Smooth muscle cell (in vitro differentiated cells): ENCODE data around the gene CENPA. TPM values are rescaled to one million over a fixed set of nuclear protein-coding genes. Genes with fewer than 3 reads are reported as not detected.

Experiments
- DNase-seq: peaks from one replicate; lab custom pipeline; 2025; ENCODE audit not compliant: unreplicated experiment; lab: John Stamatoyannopoulos, UW
- H2AFZ ChIP-seq: fragments of 200-600 bp; sonication (generic); 2 replicates; pipeline ENCODE4 v1.6.0; 2016; ENCODE audit warnings: antibody characterized with exemption, low read depth, mild to moderate bottlenecking
- H3F3A ChIP-seq: fragments of 200-600 bp; sonication (generic); 2 replicates; pipeline ENCODE4 v1.6.0; 2017; ENCODE audit warnings: antibody characterized with exemption, low read depth
- H3K27ac ChIP-seq: fragments of 200-600 bp; sonication (generic); 2 replicates; pipeline ENCODE4 v1.5.1; 2016; ENCODE audit warnings: low read depth, mild to moderate bottlenecking
- H3K27me3 ChIP-seq: fragments of 200-600 bp; sonication (generic); 2 replicates; pipeline ENCODE4 v1.6.1; 2016; ENCODE audit warnings: low read depth, mild to moderate bottlenecking
- H3K36me3 ChIP-seq: fragments of 200-600 bp; sonication (generic); 2 replicates; pipeline ENCODE4 v1.5.1; 2016; ENCODE audit warnings: low read depth
- H3K4me1 ChIP-seq: fragments of 200-600 bp; sonication (generic); 2 replicates; pipeline ENCODE4 v1.5.1; 2016; ENCODE audit warnings: low read depth
- H3K4me2 ChIP-seq: fragments of 200-600 bp; sonication (generic); 2 replicates; pipeline ENCODE4 v1.6.0; 2016; ENCODE audit warnings: mild to moderate bottlenecking
- H3K4me3 ChIP-seq: fragments of 200-600 bp; sonication (generic); 2 replicates; pipeline ENCODE4 v1.5.1; 2016; ENCODE audit warnings: mild to moderate bottlenecking
- H3K79me2 ChIP-seq: fragments of 200-600 bp; sonication (generic); 2 replicates; pipeline ENCODE4 v1.6.0; 2016; ENCODE audit warnings: low read depth, mild to moderate bottlenecking
- H3K9ac ChIP-seq: fragments of 200-600 bp; sonication (generic); 2 replicates; pipeline ENCODE4 v1.6.0; 2016; ENCODE audit warnings: low read depth
- H3K9me3 ChIP-seq: fragments of 200-600 bp; sonication (generic); replicated peaks from 2 replicates; pipeline ENCODE4 v1.5.1; 2016; ENCODE audit warnings: low read depth
- H4K20me1 ChIP-seq: fragments of 200-600 bp; sonication (generic); 2 replicates; pipeline ENCODE4 v1.6.0; 2016; ENCODE audit warnings: low read depth
- CTCF ChIP-seq: fragments of 200-600 bp; sonication (generic); IDR thresholded peaks from 2 replicates; pipeline ENCODE4 v1.5.1; 2017; ENCODE audit warnings: borderline replicate concordance, mild to moderate bottlenecking, antibody characterized with exemption; ENCODE audit not compliant: insufficient read depth, poor library complexity, severe bottlenecking
- WGBS: methylation state at CpG from one replicate; pipeline ENCODE4 v1.1.7; 2016; ENCODE audit warnings: low lambda C conversion rate; 5-methylcytosine and 5-hydroxymethylcytosine counted together
- polyA plus RNA-seq: library from polyadenylated mRNA; unstranded; fragments of >200 nt; fragmentation: Nextera tagmentation; extraction: Ambion mirVana; gene quantifications from 2 replicates; pipeline ENCODE4 v1.2.1, GENCODE V29; 2016
- total RNA-seq: library from RNA; depleted of rRNA; stranded (reverse); fragments of >200 nt; gene quantifications from 2 replicates; pipeline ENCODE4 v1.2.3, GENCODE V29; 2014

Gene CENPA
- total and polyA plus RNA-seq, 2 experiments from 2014 or later: 0.58 to 7.6 TPM

- no peak overlapping the region for H3K9ac ChIP-seq
- no peak for DNase-seq
- H3K27ac ChIP-seq: no peak overlapping the region
- H3K4me3 ChIP-seq: no peak overlapping the region
- no peaks in the 10 kb centered on the region for H4K20me1 ChIP-seq
- H3K4me1 ChIP-seq: peaks cover 6% of the 10 kb centered on the region
- WGBS: 88% methylated on average over 6 of the region's 6 CpGs
- no peak overlapping the region for H3K4me2 ChIP-seq
- no peaks in the 10 kb centered on the region for H3K79me2 ChIP-seq
- H3K9me3 ChIP-seq: no peaks in the 10 kb centered on the region
- no peak overlapping the region for H2AFZ ChIP-seq
- H3K27me3 ChIP-seq: no peaks in the 10 kb centered on the region
- no peak for TF ChIP-seq CTCF
- H3F3A ChIP-seq: no peaks in the 10 kb centered on the region
- no peaks in the 10 kb centered on the region for H3K36me3 ChIP-seq
Measured at GRCh38 chr2:26809876-26810577, 24.2 kb downstream of the CENPA start.

DNA sequence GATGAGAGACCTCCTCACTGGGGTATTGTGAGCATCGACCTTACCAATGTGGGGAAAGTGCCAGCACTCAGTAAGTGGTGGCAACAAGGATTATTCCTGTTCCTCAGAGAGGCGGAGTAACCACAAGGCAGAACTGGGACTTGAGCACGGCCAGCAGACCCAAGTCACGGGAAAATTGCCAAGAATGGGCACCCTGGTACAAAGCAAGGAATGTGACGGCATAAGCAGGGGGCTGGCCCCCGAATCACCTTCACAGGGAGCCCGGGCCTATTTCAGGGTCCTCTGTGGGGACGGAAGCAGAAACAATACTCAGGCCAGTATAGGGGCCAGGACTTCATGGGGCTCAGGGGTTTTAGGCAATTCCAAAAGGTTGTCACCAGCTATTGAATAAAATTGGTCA, 25.4 kb downstream of the CENPA start:
- no peak overlapping the region for H3K27ac ChIP-seq
- H3K27me3 ChIP-seq: no peaks in the 10 kb centered on the region
- H3F3A ChIP-seq: no peaks in the 10 kb centered on the region
- H3K9ac ChIP-seq: no peak overlapping the region
- H3K4me3 ChIP-seq: no peak overlapping the region
- H3K79me2 ChIP-seq: no peaks in the 10 kb centered on the region
- TF ChIP-seq CTCF: no peak
- WGBS: 86% methylated on average over 8 of the region's 8 CpGs
- DNase-seq: no peak
- peaks cover 6% of the 10 kb centered on the region for H3K4me1 ChIP-seq
- no peaks in the 10 kb centered on the region for H4K20me1 ChIP-seq
- H2AFZ ChIP-seq: no peak overlapping the region
- H3K36me3 ChIP-seq: no peaks in the 10 kb centered on the region
- no peak overlapping the region for H3K4me2 ChIP-seq
- H3K9me3 ChIP-seq: no peaks in the 10 kb centered on the region

DNA sequence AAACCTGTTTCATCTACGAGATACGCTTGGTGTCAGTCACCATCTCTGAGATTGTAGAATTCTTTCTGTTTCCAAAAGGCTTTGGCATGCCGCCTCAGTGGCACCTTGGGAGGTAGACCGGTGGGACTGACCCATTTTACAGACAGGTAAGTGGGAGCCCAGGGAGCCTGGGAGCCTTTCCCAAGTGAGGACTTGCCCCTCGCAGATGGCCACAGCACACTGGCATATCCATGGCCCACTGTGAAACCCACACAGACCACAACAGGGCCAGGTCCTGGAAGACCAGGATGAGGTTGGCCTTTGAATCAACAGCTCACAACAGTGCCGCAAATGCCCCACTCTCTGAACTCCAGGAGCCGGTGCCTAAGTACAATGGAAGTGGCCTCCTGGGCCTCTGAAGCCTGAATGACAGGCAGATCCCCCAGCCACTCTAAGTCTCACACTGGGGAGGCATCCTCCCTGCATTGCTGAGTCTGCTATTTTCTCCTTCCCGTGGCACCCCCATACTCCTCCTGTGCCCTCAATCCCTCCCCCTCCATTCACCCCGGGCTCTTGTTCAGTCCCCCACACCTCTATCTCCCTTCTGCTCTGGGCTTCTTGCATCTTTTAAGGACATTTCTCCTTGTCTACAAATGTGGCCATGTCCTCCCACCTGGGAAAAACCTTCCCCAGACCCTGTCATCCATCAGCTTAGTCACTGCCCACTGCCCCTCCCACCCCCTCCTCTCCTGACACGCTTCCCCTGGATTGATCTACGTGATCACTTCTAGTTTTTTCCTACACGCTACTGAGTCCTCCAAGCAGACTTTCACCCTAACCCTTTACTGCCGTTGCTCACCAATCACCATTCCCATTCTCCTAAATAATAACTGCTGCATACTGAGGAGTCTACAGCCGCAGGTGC, 26.2 kb downstream of the CENPA start:
- no peak for TF ChIP-seq CTCF
- H3K4me2 ChIP-seq: no peak overlapping the region
- no peak overlapping the region for H3K4me3 ChIP-seq
- no peak overlapping the region for H3K27ac ChIP-seq
- H3K9ac ChIP-seq: no peak overlapping the region
- H3K27me3 ChIP-seq: no peaks in the 10 kb centered on the region
- DNase-seq: no peak
- no peaks in the 10 kb centered on the region for H3K36me3 ChIP-seq
- H2AFZ ChIP-seq: no peak overlapping the region
- H3K4me1 ChIP-seq: peaks cover 6% of the 10 kb centered on the region
- 90% methylated on average over 13 of the region's 14 CpGs for WGBS
- no peaks in the 10 kb centered on the region for H3F3A ChIP-seq
- H4K20me1 ChIP-seq: no peaks in the 10 kb centered on the region
- H3K9me3 ChIP-seq: no peaks in the 10 kb centered on the region
- H3K79me2 ChIP-seq: no peaks in the 10 kb centered on the region
